GM19239 (cell line): Measurements from ENCODE around the gene WWOX.
A peak's percentile ranks its signal among the peaks of the same experiment; 100 is the strongest.

Experiments
- DNase-seq: peaks from one replicate; pipeline ENCODE4 v3.0.0; 2011; ENCODE audit warnings: low spot score; ENCODE audit not compliant: insufficient read length
- FAIRE-seq: peaks from 2 replicates; lab custom pipeline; 2011; peaks lifted over from hg19 to GRCh38; lab: Jason Lieb, UNC

The WWOX gene

GRCh38 chr16:78786635-78787034 is 687.2 kb downstream of the WWOX start:
- DNase-seq, result no peak
- no peak for FAIRE-seq

GRCh38 chr16:78788276-78788675 is 688.8 kb downstream of the WWOX start:
- no peak for DNase-seq
- FAIRE-seq, result no peak

GRCh38 chr16:78788696-78789095 is 689.2 kb downstream of the WWOX start:
- DNase-seq, result no peak
- no peak for FAIRE-seq

GRCh38 chr16:78789561-78789960 is 690.1 kb downstream of the WWOX start:
- DNase-seq (no peak), FAIRE-seq (no peak)

DNA sequence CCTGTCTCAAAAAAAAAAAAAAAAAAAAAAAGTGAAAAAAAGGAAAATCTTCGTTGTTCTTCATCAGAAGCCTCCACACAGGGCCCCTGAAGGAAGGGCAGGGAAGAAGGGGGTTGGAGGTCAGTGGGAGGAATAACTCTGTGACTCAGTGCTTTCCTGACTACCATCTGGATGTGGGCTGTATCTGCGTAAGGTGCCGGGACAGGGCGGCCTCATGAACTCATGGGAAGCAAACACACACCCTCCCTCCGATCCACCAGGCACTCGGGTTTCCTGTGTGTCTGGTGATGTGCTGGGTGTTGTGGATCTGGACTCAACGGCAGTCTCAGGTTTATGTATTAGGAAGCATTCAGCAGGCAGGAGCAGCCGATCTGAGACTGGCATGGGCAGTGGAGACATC is 691.6 kb downstream of the WWOX start:
- DNase-seq (no peak), FAIRE-seq (no peak)

GRCh38 chr16:78791926-78792325 is 692.5 kb downstream of the WWOX start:
- DNase-seq (no peak), FAIRE-seq (no peak)

GRCh38 chr16:78792952-78793351 is 693.5 kb downstream of the WWOX start:
- DNase-seq (no peak), FAIRE-seq (no peak)

GRCh38 chr16:78794581-78795250 is 695.3 kb downstream of the WWOX start:
- no peak for FAIRE-seq
- no peak for DNase-seq

- DNase-seq (no peak), FAIRE-seq (no peak)
These were observed 696.0 kb downstream of the WWOX start for GRCh38 chr16:78795433-78795832.

DNA sequence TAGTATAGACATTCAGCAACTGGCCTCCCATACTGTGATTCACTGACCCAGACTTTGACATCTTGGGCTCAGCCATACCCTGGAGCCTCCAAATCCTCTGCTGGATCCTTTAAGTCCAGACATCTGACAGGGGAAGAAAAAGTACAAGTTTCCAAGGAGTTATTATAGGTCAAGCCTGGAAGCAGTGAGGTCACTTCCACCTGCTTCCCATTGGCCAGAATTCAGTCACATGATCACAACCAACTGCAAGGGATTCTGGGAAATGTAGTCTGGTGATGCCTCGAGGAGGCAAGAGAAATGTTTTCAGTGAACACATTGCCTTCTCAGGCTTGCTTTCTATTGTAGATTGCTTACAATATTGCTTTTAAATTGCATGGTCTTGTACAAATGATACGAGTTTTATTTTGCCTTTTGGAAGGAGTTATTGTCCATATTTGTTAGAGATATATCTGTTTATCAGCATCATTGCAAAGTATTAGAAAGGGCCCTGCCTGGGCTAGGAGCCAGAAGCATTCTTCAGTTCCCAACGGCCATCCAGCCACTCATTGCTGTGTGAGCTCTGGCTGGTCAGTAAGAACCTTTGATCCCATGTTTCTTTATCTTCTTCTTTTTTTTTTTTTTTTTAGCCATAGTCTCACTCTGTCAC is 696.9 kb downstream of the WWOX start:
- DNase-seq (peak; percentile 10), FAIRE-seq (no peak)

- DNase-seq (no peak), FAIRE-seq (no peak)
These were observed 700.0 kb downstream of the WWOX start for GRCh38 chr16:78799429-78799828.

- DNase-seq (no peak), FAIRE-seq (no peak)
These were observed 701.1 kb downstream of the WWOX start for GRCh38 chr16:78800523-78800922.

DNA sequence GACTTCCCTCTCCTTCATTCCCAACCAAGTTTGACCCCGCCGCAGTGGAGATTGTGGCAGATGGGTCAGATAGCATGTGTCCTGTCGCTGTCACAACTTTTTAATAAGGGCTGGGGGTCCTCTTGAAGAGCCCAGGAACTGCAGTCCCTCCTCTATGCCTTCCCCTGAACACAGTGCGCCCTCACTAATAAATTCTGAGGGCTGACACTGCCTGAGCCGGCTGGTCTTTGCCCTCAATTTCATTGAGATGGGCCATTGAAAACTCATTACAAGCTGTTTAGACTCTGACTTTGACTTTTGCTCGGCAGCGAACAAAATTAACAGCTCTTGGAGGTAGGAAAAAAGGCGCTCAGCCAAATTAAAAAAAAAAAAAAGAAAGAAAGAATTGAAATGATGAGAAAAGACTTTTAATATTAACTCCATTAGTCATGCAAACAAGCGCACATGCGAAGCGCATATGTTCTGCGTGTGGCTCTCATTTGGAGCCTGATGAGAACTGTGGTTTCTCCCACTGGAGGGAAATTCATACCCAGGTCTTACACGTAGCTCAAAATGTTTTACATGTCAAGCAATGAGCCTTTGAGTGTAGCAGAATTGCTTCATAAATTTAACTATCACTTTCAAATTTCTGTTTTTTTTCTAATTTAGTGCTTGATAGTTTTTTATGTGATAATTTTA is 704.7 kb downstream of the WWOX start:
- FAIRE-seq (no peak), DNase-seq (no peak)

DNA sequence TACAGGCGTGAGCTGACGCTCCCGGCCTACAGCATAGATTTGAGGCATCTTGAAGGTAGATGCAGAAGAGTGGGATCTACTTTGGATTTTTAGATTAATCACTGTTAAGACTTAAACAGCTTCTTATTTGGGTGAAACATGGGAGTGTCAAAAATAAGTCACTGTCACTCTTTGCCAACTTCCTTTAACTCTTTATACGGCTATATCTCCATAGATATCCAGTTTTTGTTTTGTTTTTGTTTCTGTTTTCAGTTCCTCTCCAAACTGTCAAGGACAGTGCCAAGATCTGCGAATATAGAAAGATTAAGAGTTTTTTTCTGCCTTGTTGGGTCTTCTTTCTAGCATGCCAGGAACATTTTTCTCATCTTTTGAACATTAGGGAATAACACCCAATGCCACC is 706.1 kb downstream of the WWOX start:
- no peak for DNase-seq
- no peak for FAIRE-seq

DNA sequence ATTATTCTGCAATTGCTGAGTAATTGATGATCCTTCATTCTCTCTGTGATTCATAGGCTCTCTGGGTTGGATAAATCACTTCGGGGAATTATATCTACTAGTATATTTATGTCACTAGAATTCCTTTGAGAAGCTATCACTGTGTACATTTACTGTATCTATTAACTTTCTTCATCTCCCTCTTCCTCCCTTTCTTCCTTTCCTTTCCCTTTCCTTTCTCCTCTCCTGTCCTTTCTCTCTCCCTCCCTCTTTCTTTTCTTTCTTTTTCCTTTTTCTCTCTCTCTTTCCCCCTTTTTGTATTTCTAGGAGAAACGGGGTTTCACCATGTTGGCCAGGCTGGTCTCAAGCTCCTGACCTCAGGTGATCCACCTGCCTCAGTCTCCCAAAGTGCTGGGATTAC is 711.8 kb downstream of the WWOX start:
- FAIRE-seq, result no peak

DNA sequence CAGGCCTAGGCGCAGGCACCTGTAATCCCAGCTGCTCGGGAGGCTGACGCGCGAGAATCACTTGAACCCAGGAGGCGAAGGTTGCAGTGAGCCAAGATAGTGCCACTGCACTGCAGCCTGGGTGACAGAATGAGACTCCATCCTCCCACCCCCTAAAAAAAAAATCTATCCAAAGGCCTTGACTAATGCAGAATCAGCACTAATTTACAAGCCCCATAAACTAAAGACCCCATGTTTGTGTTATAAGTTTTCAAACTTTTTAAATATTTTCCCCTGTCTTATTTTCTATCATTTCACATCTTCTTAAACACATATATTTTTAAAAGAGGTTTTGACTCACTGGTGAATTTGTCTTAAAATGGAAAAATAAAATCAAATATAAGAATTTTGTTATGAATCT is 713.1 kb downstream of the WWOX start:
- no peak for DNase-seq
- no peak for FAIRE-seq

More for the DNA sequence above, 711.8 kb downstream of the WWOX start:
- DNase-seq, result no peak

DNA sequence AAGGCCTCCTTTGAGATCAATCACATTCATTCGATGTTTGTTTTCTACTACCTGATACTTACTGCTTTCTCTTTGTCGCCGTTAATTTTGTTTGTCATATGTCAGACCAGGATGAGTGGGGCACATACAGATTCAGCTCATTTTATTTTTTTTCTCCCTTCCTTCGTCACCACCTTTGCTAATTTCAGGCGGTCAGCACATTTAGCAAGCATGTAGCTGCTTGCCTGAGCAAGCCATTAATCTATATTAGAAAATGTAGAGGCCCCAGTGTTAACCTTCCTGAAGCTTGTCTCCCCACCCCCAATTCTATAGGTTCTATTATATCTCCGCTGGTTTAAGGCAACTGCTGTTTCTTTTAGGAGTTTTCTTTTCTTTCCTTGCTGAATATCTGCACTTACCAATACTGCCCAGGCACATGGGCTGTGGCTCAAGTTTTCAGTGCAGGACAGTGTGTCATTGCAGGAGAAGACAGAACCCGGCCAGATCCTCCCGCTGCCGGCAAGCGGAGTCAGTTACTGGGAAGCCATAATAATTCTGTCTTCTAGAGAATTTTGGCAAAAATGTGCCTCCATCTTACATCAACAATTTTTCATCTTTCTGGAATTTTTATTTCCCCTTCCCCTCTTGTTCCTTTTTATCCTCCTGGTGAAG is 714.3 kb downstream of the WWOX start:
- no peak for DNase-seq
- no peak for FAIRE-seq

DNA sequence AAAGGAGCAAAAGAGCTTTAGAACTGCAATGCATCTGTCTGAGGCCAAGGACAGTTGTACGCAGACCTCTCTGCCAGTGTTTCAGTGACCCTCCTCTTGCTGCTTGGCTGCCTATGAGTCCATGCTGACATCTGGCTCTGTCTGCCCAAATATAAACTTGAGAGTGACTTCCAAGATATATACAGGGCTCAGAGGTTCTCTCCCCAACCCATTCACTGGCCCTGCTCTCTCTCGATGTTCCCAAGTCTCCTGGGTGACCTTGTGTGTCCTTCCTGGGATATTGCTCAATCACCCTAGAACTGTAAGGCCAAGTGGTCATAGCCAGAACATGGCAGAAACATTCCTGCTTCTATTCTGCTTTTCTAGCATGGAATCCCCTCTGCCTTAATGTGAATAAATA is 716.3 kb downstream of the WWOX start:
- DNase-seq, result no peak
- FAIRE-seq, result no peak

- no peak for FAIRE-seq
These were observed 717.2 kb downstream of the WWOX start for GRCh38 chr16:78816499-78817195.

DNA sequence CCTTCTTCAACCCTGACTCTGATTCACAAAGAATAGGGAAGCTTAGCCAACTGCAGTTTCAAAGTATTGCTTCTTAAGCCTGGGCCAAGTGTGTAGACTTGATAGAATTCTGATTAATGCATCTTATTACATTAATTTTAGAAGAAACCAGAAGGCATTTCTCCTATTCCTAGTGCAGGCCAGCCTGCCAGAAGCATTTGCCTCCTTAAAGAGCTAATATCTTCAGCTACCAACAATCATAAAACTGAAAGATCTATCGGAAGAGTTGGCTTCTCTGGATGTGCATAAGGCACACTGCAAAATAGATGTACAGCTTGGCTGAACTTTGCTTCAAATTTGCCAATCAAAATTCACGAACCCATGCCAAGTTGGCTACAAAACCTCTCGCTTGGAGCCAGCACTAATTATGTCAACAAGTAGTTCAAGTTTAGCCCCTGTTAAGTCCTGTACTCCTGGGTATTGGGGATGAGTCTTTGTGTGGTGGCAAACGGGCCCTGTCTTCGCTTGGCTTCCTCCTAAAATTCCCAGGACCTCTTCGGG is 717.8 kb downstream of the WWOX start:
- FAIRE-seq, result no peak

More at GRCh38 chr16:78816499-78817195, 717.2 kb downstream of the WWOX start:
- no peak for DNase-seq

More for the DNA sequence above, 717.8 kb downstream of the WWOX start:
- no peak for DNase-seq
